Sigmoid colon (tissue), 4 donors: ENCODE data around the gene ASB18.

Experiments used
- CTCF ChIP-seq, 4 experiments: fragments of 450-650 bp in 3 of 4; fragments of 200-600 bp in 1 of 4; IDR thresholded peaks; one replicate each; pipeline ENCODE4 v1.5.1; 2016 to 2019; ENCODE audit warnings: antibody characterized with exemption in 4 of 4, mild to moderate bottlenecking in 3 of 4, moderate library complexity in 2 of 4
- EP300 ChIP-seq, 4 donors: sonication (generic); formaldehyde crosslinking; IDR thresholded peaks; one replicate each; pipeline ENCODE4 v1.6.1; 2017; ENCODE audit warnings: antibody characterized with exemption in 4 of 4
- POLR2A ChIP-seq, 2 donors: fragments of 450-650 bp; IDR thresholded peaks; one replicate each; pipeline ENCODE4 v1.6.1; 2016; ENCODE audit warnings: antibody characterized with exemption in 2 of 2, mild to moderate bottlenecking in 2 of 2, moderate library complexity in 2 of 2
- POLR2AphosphoS5 ChIP-seq, 4 donors: sonication (generic); formaldehyde crosslinking; IDR thresholded peaks; one replicate each; pipeline ENCODE4 v1.6.1; 2017; ENCODE audit warnings: antibody characterized with exemption in 4 of 4

DNA sequence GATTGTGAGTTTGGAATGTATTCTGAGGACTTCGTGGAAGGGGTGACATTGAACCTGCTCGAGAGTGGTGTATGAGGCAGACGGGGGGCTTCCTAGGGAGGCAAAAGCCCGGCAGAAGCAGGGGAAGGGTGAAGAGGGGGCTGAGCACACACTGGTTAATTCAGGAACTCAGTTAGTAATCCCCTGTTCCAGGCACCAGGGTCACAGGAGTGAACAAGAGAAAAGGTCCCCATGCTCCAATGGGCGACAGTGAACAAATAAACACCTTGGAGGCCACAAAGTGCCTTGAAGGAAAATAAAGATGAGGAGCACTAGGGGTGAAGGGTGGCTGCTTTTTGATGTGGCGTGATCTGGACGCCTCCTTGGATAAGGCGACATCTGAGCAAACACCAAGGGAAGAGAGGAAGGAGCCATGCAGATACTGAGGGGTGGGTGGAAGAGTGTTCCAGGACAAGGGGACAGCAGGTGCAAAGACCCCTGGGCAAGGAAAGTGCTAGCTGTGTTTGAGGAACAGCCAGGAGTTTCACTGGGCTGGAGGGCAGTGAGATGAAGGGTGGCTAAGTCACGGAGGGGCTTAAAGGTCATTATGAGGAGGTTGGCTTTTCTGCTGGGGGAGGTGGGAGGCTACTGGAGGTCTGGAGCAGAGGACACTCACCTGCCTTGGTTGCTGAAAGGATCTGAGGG is 26.7 kb upstream of the ASB18 start:
- TF ChIP-seq CTCF (IDR thresholded peaks at IDR 0.05) (no peak), POLR2AphosphoS5 (IDR thresholded peaks at IDR 0.05) (no peak), POLR2A (IDR thresholded peaks at IDR 0.05) (no peak), EP300 (IDR thresholded peaks at IDR 0.05) (no peak)
